ENCODE data around the gene PCDHGC5.

GRCh38 chr5:141511771-141512325 lies 23.0 kb downstream of the PCDHGC5 start:
- TF ChIP-seq CTCF (conservative IDR thresholded peaks at IDR 0.05; ENCODE audit: low read length) (no peak), EZH2phosphoT487 (IDR thresholded peaks at IDR 0.05; ENCODE audit: borderline replicate concordance, low read depth, low read length) (no peak)

Data from OCI-LY7 (cell line).